NCI-H187 (cell line): ENCODE results near the gene BCL2.
"Not testable (repeated sequence)": the region's sequence is repeated elsewhere in the genome, so short reads cannot be mapped to it uniquely, and the experiment has no call there.

ENCODE experiments used
- DNase-seq, 2 experiments: peaks; one replicate each; lab custom pipeline; 2025; lab: John Stamatoyannopoulos, UW

The BCL2 gene

DNA sequence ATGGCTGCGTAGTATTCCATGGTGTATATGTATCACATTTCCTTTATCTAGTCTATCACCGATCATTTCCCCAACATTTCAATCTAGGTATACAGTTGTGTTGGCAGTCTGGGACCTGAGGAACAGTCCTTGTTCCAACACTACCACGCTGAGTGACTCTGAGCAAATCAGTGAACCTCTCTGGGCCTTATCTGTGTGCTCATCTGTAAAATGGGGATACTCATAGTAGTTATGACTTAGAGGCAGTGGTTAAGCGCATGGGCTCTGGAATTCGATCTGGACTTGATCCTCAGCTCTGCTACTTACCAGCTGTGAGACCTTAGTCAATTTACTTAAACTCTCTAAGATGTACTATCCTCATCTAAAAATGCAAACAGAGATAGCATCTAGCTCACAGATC lies 85.1 kb downstream of the BCL2 start:
- no peak for DNase-seq

DNA sequence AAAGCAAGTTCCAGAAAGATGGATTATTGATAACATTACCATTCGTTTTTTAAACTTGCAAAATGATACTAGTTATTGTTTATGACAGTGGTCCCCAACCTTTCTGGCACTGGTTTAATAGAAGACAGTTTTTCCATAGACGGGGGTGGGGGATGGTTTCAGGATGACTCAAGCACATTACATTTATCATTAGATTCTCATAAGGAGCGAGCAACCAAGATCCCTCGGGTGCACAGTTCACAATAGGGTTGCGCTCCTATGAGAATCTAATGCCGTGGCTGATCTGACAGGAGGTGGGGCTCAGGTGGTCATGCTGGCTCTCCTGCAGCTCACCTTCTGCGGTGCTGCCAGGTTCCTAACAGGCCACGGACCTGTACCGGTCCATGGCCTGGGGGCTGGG lies 86.2 kb downstream of the BCL2 start:
- DNase-seq: no peak

DNA sequence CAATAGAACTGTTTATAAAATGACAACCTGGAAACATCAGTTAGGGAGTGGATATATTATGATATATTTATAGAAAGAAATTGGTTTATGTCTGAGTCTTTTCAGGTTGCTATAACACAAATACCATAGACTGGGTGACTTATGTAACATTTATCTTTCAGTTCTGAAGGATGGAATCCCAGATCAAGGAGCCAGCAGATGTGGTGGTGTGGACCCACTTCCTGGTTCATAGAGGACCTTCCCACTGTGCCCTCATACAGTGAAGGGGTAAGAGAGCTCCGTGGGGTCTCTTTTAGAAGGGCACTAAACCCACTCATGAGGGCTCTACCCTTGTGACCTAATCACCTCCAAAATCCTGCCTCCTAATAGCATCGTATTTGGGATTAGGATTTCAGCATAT lies 86.7 kb downstream of the BCL2 start:
- DNase-seq: no peak

DNA sequence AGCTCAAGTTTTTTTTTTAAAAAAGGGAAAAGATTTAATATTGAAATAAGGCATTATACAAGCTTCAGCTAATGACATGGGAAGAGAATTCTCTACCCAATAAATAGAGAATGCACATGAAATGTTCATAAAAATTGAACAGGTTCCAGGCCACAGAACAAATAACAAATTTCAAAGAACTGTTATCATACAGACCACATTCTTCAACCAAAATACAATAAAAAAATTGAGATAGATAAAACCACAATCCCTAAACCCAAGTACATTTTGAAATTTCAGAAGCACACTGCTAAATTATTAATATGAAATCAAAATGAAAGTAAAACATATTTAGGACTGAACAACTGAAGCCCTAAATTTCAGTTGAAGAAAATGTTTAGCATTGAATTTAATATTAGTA lies 89.6 kb downstream of the BCL2 start:
- DNase-seq: no peak

DNA sequence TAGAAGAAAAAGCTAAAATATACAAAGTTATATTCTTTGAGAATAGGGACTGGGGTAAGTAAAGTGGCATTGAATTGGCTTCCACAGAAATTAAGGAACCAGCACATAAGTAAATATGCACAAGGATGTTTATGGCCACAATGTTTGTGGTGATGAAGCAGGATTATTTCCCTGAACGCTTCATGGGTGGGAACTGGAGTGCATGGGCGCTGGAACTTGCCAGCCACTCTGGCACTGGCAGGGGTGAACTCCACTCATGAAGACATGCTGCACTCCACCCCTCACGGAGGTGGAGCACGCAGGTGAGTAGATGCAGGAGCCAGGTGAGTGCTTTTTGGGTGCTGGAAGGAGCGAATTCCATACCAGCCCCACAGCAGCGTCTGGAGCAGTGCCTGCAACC lies 94.1 kb downstream of the BCL2 start:
- DNase-seq: no peak

DNA sequence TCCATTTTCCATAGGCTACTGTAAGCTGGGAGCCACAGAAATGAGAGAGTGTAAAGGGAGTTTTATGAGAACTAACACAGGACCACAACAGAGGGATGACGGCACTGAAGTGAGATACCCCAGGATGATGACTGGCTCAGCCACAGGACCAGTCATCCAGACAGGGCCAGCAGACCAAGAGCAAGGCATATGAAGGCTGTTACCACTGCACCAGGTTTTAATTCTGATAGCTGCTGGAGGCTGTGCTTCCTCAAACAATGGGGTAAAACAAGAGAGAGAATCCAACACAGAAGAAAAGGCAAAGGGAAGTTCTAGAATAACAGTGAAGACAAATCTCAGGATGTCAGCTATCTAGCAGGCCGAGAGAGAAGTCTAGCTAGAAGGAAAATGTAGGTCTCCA lies 94.9 kb downstream of the BCL2 start:
- DNase-seq: no peak

DNA sequence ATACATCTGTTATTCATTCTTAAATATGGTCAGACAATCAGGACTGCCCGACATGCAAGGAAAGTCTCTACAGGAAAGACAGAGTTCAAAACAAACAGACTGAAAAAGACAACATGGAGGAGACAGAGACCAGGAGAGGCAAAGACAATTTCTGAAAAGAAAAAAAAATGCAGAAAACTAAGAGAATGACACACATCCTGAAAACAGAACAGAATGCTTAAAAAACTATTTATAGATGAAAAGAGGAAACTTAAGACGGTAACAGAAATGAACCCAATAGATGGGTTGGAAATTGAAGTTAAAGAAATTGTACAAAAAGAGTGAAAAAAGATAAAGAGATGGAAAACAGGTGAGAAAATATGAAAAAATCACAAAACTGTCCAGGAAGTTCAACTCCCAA lies 95.7 kb downstream of the BCL2 start:
- DNase-seq: no peak

DNA sequence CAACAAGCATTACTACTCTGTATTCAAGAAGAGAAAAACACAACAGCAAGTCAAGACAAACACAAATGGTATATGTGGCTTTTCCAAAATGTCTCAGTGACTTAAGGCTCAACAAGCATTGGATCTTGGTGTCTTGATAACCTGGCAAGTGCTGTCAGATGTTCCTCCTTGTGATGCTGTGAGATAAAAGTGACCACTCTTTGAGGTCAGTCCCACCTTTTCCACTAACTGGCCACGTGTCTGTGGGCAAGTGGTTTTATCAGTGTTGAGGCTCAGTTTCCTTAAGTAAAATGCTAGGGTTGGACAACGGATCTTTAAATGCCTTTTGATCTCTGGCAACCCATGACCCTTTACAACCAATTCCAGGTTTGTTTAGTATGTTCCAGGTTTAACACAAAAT lies 98.7 kb downstream of the BCL2 start:
- no peak for DNase-seq

DNA sequence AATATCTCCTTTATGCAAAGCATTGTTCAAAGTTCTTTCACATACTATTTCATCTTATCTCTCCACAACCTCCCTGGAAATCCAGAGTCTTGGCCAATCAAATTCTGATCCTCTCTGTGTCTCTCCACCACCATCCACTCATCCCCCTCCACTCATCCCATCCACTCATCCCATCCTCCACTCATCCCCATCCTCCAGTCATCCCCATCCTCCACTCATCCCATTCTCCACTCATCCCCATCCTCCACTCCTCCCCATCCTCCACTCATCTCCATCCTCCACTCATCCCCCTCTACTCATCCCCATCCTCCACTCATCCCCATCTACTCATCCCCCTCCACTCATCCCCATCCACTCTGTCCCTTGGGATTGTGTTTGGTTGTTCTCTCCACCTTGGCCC lies 101.1 kb downstream of the BCL2 start:
- no peak for DNase-seq

DNA sequence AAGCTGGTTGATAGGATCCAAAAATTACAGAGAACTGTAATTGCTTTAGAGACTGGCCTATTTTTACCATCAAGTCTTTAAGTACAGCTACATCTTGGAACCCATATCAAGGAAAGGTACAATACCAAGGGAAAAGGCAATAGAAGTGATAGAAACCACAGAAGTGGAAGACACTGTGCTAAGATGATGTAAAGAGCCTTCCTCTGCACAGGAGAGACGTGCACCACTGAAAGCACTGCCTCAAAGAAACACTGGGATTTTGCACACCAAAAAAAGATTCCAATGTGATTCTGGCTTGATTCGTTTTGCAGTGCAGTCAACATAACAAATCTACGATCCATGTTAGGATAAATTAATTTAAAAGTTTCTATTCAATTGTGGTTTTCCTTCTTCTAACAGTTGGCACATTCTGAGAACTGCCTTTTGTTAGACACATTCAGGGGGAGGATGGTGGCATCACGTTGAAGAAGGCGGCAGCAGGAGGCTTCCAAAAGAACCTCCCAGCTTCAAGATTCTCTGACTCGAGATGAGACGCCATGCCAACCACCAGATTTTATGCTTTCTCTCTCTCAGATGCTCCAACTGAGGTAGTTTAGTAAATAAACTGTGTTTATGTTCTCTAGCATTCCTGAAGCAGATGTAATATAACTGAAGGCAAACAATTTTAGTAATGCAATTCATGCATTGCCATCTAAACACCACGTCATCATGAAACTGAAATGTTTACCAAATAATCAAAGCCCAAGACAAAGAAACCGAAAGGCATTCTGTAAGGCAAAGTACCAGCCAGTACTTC lies 102.9 kb downstream of the BCL2 start:
- no peak for DNase-seq

DNA sequence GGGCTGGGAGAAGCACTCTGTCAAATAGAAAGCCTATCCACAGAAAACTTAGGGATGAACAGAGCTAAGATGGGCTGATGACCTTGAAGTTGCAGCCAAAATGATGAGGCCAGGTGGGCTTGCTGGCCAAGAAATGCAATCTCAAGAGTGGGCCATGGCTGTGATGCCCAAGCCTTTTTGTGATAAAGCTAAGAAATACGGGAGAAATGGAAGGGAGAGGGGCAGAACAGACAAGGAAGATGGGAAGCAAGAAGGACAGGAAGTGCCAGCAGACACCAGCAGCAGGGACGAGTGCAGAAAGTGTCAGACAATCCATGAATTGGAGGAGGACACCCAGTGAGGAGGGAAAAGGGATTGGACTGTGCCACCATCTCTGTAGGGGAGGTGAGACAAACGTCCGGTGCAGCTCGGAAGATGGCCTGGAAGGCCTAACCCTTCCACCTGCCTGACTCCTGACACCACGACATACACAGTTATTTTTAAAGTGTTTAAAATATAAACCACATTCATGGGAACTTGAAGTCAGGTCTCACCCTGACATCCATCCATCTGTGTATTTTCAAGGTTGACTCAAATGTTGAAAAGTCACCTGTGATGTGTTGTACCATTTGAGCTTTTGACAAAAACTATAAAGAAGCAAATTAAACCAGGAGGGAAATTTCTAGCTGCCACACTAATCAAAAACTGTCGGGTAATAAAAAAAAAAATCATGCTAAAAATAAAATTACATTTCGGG lies 105.5 kb downstream of the BCL2 start:
- DNase-seq: no peak

DNA sequence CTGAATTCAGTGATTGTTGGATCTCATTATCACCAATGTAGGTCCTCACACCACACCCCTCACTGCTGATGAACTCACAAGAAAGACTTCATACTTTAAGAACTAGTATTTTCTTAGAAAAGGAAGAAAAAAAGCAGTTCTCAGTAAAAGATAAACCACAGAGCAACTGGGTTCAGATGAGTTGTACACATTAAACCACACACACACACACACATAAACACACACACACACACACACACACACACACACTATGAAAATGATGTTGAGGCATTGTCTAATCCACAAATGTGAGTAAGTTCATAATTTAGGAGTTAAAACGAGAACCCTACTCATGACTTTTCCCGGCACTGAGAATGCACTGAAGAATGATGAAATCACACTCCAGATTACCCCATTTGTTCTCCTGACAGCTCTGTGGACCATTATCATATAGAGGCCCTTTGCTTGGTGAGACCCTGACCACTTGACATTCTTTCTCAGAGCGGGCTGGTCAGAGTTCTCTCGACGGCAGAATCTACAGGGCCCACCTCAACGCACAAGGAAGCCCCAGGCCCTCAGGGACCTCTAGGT lies 106.2 kb downstream of the BCL2 start:
- DNase-seq: no peak

DNA sequence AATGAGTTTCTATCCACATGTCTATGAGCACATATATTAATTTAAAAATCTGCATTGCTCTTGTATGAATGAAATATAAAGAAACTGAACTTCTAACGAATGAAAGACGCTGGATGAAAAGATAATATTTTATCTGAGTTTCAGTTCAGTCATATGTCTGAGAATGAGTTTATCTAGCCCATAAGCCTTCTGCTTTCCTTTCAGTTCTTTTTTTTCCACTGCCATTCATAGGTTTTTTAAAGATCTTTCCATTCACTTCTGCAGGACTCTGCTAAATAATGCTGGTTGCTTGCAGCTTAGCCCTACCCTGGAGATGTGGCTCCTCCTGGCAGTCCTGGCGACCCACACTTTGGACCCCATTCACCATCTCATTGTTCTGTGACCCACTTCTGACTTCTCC lies 109.0 kb downstream of the BCL2 start:
- no peak for DNase-seq

DNA sequence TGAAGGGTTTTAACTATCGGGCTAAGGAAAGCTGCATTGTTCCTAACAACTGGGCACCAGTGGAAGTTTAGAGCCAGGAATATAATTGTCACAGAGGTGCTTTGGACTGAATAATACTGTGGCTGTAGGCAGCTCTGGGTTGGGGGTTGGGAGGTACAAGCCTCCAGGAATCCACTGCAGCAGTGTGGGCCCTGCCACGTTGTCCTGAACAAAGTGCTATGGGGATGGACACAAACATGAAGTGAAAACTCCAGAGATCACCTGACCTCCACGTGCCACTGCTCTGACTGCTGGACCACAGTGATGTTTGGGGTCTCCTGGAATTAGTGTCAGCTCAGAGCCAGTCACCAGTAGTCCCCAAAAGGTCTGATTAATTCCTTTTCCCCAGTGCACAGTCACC lies 110.9 kb downstream of the BCL2 start:
- DNase-seq: no peak

DNA sequence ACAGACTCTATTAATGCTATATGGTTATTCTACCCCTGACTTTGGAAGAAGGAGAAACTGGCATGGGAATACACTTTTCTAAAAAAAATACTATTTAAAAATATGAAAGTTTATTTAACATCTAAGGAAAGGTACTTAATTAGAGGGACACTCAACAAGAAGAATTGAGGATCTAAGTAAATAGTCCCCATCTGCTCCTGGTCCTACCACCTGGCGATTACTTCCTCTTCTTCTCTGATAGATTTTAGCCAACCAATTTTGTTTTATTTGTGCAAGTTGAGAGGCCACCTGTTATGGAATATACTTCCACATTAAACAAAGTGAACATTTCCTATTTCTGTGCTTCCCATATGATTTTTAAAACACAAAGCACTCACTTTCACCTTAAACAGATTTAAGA lies 111.7 kb downstream of the BCL2 start:
- DNase-seq: no peak

DNA sequence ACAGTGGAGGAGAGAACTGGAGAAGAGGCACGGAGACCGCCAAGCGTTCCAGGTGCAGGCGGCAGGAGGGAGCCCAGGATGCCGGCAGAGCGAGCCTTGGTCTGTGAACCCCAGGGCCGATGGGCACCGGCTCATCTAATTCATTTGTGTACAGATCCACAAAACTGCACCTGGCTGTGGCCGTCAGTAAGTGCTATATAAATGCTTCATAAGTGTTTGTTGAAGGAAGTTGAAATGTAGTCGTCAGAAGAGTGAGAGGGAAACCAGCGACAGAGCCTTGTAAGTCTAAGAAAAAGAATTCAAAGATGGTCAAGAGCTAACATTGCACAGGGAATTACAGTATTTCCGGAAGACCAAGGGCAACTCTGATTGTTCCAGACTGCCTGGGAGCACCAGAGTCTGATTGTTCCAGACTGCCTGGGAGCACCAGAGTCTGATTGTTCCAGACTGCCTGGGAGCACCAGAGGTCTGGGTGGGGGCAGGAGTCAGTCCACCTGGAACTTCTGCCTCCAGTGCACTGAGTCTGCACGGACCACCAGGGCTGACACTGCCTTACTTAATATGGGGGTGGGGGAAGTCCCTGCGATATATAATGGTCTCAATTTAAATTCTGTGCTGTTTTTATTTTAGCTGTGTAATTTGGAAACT lies 112.3 kb downstream of the BCL2 start:
- peak; percentile 49 to 70 for DNase-seq

DNA sequence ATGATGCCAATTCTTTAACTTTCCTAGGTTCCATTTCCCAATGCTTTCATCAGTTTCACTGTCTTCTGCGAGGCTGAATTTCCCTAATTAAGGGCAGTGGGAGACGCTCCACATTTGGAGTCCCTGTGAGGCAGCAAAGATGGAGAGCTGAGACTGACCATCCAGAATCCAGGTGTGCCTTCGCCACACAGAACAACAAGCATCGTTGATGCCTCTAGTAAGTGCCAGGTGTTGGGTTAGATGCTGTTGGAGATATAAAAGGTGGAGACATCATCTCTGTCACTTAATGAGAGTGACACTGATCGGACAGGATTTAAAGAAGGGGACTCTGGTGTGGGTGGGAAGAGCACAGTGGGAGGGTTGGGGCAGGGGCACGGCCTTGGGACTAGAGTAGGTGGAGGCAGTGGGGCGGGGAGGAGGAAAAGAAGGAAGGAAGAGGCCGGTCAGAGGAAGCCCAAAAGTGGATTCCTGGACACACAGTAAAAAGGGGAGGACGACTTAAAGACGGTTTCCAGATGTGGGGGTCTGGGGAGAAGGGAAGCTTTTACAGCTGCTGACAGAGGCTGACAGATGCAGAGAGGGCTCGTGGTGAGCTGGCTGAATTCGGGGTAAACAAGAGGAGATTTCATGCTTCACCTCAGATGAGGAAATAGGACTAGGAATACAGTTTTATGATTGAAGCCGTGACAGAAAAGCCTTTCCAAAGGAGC lies 113.0 kb downstream of the BCL2 start:
- no peak for DNase-seq

DNA sequence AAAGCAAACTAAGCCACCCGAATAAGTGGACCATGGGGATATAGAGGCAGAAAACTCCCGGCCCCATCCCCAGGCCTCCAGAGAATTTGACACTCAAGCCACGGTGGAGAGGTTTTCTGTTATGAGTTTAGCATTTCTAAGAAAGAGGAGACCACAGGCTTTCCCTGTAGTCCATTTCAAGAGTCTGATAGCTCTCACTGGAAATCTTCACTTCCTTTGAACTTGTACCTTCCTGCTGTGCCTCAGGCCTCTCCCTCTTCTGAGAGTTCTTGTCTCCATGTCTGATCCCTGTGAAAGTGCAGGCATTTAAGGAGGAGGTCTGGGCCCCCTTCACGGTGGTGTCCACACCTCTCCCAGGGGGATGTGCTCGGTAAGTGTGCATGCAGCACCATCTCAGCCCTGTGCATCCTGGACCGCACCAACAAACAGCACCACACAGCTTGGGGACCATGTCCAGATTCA lies 113.7 kb downstream of the BCL2 start:
- DNase-seq: no peak

DNA sequence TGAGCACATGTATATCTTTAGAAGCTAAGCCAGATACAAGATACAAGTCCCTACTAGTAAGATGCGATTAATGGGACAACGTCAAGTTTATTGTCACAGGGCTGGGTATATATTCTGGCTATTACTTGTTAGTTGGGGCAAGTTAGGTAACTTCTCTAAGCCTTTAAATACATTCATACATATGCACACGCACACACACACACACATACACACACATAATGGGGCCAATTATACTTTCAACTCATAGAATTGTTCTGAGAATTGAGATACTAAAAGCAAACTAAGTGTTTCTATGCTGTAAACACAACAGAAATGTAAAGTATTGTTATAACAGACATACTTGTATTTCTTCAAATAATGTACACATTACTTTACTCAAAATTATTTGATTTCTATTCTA lies 116.1 kb downstream of the BCL2 start:
- DNase-seq: no peak

DNA sequence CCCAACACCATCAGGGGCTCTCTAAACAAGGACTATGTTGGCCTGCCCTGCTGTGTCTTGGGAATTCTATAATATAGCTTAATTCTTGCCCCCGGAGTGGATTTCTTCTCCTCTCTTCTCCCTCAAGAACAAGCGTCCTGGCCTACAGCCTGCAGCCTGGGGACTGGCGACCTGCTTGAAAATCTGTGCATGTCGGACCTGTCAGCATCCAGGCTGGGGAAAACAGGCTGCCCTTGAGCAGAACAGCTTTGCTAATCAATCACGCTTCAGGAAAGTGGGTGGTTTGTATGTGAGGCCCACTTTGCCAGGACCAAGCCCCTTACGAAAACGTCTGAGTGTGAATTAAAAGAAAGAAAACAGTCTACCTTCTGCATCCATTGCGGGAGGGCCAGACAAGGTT lies 116.7 kb downstream of the BCL2 start:
- no peak for DNase-seq

DNA sequence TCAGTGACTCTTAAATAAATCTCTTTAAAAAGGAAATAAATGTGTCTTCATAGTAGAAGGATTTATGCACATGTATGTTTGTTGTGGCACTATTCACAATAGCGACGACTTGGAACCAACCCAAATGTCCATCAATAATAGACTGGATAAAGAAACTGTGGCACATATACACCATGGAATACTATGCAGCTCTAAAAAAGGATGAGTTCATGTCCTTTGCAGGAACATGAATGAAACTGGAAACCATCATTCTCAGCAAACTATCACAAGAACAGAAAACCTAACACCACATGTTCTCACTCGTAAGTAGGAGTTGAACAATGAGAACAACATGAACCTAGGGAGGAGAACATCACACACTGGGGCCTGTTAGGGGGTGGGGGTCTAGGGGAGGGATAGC lies 118.1 kb downstream of the BCL2 start:
- not testable (repeated sequence) for DNase-seq

DNA sequence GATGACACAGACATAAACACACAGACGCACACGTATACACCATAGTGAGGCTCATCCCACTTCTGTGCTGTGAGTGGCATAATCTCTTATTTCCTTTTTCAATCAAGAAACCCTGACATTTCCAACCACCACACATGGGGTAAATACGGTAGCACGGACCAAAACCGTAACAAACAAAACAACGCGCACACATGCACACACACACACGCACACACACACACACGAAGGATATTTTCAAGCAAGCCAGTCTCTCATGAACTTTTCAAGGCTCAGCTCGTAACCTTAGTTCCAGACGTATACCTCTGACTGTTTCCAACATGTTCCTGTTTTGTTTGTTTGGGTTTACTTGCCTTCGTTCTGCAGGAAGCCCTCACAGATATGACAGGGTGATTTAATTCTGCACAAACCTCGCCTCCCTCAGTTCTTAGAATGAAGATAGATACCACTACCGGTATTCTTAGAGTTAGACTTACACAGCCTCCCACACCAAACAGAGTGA lies 119.8 kb downstream of the BCL2 start:
- no peak for DNase-seq
